ENCODE measurements around the gene GAS7.

Gene GAS7

DNA sequence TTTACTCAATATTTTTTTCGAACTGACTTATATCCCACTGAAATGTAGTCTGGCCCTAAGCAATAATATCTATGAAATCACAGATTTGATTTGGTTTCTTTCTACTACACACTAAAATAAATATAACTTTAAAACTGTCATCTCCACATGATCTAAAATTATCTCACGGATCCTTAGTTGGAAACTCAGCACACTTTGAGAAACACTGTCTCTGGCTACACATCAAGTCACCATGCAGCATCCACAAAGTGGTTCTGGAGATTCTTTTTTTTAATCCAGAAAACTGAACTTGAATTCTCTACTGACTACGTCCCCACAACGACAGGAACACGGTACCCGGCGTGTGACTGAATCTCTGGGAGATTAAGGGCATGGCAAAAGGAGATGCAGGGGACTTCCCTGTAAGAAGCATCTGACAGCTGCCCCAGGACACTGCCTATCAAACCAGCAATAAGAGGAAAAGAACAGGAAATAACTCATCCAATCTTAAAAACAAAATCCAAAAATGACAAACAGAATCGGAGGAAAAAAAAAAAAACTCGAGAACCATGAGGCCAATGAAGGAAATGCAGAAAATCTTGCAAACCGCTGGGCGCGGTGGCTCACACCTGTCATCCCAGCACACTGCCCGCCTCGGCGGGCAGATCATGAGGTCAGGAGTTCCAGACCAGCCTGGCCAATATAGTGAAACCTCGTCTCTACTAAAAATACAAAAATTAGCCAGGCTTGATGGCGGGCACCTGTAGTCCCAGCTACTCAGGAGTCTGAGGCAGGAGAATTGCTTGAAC lies 152.3 kb downstream of the GAS7 start:
- Histone ChIP-seq H3K4me3 (ENCODE audit: low read depth, low read length) (no peak overlapping the region), H3K27me3 (replicated peaks) (no peaks in the 10 kb centered on the region), H3K27ac (no peak overlapping the region), H3K36me3 (replicated peaks) (no peaks in the 10 kb centered on the region)
- TF ChIP-seq, protein P1, sequence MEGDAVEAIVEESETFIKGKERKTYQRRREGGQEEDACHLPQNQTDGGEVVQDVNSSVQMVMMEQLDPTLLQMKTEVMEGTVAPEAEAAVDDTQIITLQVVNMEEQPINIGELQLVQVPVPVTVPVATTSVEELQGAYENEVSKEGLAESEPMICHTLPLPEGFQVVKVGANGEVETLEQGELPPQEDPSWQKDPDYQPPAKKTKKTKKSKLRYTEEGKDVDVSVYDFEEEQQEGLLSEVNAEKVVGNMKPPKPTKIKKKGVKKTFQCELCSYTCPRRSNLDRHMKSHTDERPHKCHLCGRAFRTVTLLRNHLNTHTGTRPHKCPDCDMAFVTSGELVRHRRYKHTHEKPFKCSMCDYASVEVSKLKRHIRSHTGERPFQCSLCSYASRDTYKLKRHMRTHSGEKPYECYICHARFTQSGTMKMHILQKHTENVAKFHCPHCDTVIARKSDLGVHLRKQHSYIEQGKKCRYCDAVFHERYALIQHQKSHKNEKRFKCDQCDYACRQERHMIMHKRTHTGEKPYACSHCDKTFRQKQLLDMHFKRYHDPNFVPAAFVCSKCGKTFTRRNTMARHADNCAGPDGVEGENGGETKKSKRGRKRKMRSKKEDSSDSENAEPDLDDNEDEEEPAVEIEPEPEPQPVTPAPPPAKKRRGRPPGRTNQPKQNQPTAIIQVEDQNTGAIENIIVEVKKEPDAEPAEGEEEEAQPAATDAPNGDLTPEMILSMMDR (IDR thresholded peaks at IDR 0.05; ENCODE audit: low read depth, low read length, missing control alignments): no peak
- no peak for DNase-seq
- in situ Hi-C loops (cut with HindIII; ENCODE audit: low pct_ligation_motif_present, low sequenced_read_pairs): no loop called here

DNA sequence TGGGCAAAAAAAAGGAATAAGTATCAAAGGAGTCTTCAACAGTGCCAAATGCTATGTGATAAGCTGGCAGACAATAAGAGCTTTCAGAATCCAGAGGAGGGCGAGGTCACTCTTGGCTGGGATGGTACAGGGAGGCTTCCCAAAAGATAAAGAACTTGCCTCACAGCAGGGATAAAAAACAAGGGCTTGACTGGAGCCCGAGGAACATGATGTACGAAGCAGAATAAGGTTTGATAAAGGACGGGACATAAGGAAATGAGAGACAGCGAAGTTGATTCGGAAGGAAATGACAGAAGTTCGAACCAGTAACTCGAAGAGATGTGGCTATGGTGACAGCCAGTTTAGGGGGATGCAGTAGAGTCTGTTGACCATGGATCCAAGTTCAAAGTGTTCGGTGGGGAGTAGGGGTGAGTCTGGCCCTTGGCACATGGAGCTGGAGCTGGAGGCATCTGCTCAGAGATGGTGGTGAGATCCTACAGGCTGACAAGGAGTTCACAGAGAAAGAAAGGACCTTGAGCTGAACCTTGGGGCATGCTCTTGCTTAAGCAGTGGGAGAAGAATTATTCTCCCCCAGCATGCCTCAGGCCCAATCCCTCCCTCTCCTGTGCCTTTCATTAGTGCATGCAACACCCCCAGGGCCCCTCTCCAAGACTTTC lies 155.7 kb downstream of the GAS7 start:
- H3K27me3 ChIP-seq (replicated peaks): no peaks in the 10 kb centered on the region
- H3K27ac ChIP-seq: no peak overlapping the region
- no peak for DNase-seq
- no peaks in the 10 kb centered on the region for H3K36me3 ChIP-seq (replicated peaks)
- no peak overlapping the region for H3K4me3 ChIP-seq (ENCODE audit: low read depth, low read length)
- TF ChIP-seq, protein P1 (IDR thresholded peaks at IDR 0.05; ENCODE audit: low read depth, low read length, missing control alignments): no peak
- in situ Hi-C loops (cut with HindIII; ENCODE audit: low pct_ligation_motif_present, low sequenced_read_pairs): no loop called here

DNA sequence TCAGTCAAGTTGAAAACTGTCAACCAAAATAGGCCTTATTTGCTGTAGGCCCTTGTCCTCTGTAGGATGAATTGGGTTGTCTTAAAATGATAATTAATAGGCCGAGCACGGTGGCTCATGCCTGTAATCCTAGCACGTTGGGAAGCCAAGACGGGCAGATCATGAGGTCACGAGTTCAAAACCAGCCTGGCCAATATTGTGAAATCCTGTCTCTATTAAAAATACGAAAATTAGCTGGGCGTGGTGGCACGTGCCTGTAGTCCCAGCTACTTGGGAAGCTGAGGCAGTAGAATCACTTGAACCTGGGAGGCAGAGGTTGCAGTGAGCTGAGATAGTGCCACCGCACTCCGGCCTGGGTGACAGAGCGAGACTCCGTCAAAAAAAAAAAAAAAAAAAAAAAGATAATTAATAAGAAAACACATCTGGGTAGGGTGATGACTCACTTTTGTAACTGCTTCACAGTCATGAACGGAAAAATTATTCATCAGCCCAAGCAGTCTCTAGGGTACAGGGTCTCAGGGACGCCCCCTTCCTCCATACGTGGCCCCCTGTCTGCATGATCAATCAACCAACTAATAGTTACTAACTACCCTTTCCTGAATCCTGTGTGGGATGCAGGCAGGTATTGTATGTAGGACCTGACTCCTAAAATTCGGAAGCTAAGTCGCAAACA lies 156.4 kb downstream of the GAS7 start:
- in situ Hi-C loops (cut with HindIII; ENCODE audit: low pct_ligation_motif_present, low sequenced_read_pairs): no loop called here
- Histone ChIP-seq H3K4me3 (ENCODE audit: low read depth, low read length) (no peak overlapping the region), H3K27ac (no peak overlapping the region), H3K36me3 (replicated peaks) (no peaks in the 10 kb centered on the region), H3K27me3 (replicated peaks) (no peaks in the 10 kb centered on the region)
- TF ChIP-seq, protein P1 (IDR thresholded peaks at IDR 0.05; ENCODE audit: low read depth, low read length, missing control alignments): no peak
- DNase-seq: no peak

DNA sequence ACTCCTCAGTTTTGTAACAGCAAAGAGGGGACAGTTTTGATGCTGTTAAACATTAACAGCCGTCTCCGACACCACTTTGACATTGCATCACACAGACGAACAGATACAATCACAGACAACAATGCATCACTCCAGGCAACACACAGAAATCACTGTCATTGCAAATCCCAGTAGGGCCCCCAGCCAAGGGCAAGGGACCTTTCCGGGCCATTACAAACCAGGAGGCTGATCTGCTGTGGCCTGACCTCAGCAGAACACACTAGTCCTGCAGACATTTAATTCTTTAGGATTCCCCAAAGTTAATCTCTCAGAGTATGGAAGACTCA lies 157.2 kb downstream of the GAS7 start:
- TF ChIP-seq, protein P1 (IDR thresholded peaks at IDR 0.05; ENCODE audit: low read depth, low read length, missing control alignments): no peak
- in situ Hi-C loops (cut with HindIII; ENCODE audit: low pct_ligation_motif_present, low sequenced_read_pairs): no loop called here
- DNase-seq: no peak
- Histone ChIP-seq H3K4me3 (ENCODE audit: low read depth, low read length) (no peak overlapping the region), H3K27ac (no peak overlapping the region), H3K27me3 (replicated peaks) (no peaks in the 10 kb centered on the region), H3K36me3 (replicated peaks) (no peaks in the 10 kb centered on the region)

DNA sequence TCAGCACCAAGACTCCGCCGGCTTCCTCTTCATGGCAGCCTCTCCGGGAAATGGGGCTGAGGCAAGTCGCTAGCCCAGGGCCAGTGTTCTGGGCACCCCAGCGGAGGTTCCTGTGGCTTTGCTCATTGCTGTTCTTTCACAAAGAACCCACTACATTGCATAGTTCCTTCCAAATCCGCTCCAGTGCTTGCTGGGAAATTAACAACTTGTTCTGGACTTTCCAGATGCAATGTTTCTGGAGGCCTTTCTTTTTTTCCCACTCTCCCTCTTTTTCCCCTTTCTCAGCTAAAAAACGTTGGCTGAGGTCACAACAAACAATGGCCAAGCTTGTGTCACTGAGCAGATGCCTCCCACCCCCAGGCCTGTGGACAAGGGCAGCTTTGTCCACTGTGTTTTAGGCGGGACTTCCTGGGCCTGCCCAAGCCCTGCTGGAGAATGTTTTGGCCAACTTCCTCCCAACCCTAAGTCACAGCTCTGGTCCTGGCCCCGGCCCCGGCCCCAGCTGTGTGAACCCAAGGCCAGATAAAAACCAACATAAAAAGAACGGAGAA lies 161.8 kb downstream of the GAS7 start:
- Histone ChIP-seq H3K36me3 (replicated peaks) (no peaks in the 10 kb centered on the region), H3K4me3 (ENCODE audit: low read depth, low read length) (no peak overlapping the region), H3K27me3 (replicated peaks) (no peaks in the 10 kb centered on the region), H3K27ac (no peak overlapping the region)
- TF ChIP-seq, protein P1 (IDR thresholded peaks at IDR 0.05; ENCODE audit: low read depth, low read length, missing control alignments): no peak
- in situ Hi-C loops (cut with HindIII; ENCODE audit: low pct_ligation_motif_present, low sequenced_read_pairs): no loop called here
- no peak for DNase-seq

Data from brain microvascular endothelial cell (primary cell).